ENCODE data around the gene SPINT1. TPM values are rescaled to one million over a fixed set of nuclear protein-coding genes. Genes with fewer than 3 reads are reported as not detected.

SPINT1 gene
- total RNA-seq, 1 donor from 2014 or later, result 1.5 TPM

- peak in 1 of 2 donors; percentile 71 for DNase-seq (ENCODE audit: low spot score in 2 of 2)
- Histone ChIP-seq H3K27me3 (no peaks in the 10 kb centered on the region), H3K9me3 (no peaks in the 10 kb centered on the region), H3K4me1 (peaks cover 0 to 2% of the 10 kb centered on the region in 2 donors), H3K36me3 (no peaks in the 10 kb centered on the region), H3K4me3 (peak within 1 kb of the TSS; percentile 58 to 73), H3K27ac (no peak within 1 kb of the TSS)
- intact Hi-C loops (cut with DNase I), result no loop called here
- TF ChIP-seq CTCF (IDR thresholded peaks at IDR 0.05), result peak in 2 of 3 experiments; percentile 8 to 30
Measured at GRCh38 chr15:40873694-40874561, 30.1 kb downstream of the SPINT1 start, which contains the start of gene RHOV. RHOV (minus strand) TSS chr15:40874234; CDS start chr15:40874139, 95 bp downstream.

GRCh38 chr15:40875991-40876730 is 32.3 kb downstream of the SPINT1 start:
- peaks cover 0 to 2% of the 10 kb centered on the region in 2 donors for H3K4me1 ChIP-seq
- H3K36me3 ChIP-seq, result no peaks in the 10 kb centered on the region
- no peak for TF ChIP-seq CTCF (IDR thresholded peaks at IDR 0.05)
- DNase-seq (ENCODE audit: low spot score in 2 of 2), result no peak
- H3K27ac ChIP-seq, result no peak overlapping the region
- no peak overlapping the region for H3K4me3 ChIP-seq
- no peaks in the 10 kb centered on the region for H3K9me3 ChIP-seq
- intact Hi-C loops (cut with DNase I), result no loop called here
- no peaks in the 10 kb centered on the region for H3K27me3 ChIP-seq

GRCh38 chr15:40877694-40878093 is 33.8 kb downstream of the SPINT1 start:
- Histone ChIP-seq H3K4me1 (peaks cover 0 to 2% of the 10 kb centered on the region in 2 donors), H3K27me3 (no peaks in the 10 kb centered on the region), H3K36me3 (no peaks in the 10 kb centered on the region), H3K9me3 (no peaks in the 10 kb centered on the region), H3K27ac (no peak overlapping the region), H3K4me3 (no peak overlapping the region)
- intact Hi-C loops (cut with DNase I), result no loop called here
- DNase-seq (ENCODE audit: low spot score in 2 of 2), result no peak
- no peak for TF ChIP-seq CTCF (IDR thresholded peaks at IDR 0.05)

- H3K9me3 ChIP-seq, result no peaks in the 10 kb centered on the region
- no peak overlapping the region for H3K27ac ChIP-seq
- no peak for TF ChIP-seq CTCF (IDR thresholded peaks at IDR 0.05)
- H3K4me1 ChIP-seq, result peaks cover 0 to 2% of the 10 kb centered on the region in 2 donors
- no peak for DNase-seq (ENCODE audit: low spot score in 2 of 2)
- H3K27me3 ChIP-seq, result no peaks in the 10 kb centered on the region
- H3K4me3 ChIP-seq, result no peak overlapping the region
- H3K36me3 ChIP-seq, result no peaks in the 10 kb centered on the region
- intact Hi-C loops (cut with DNase I), result no loop called here
Measured at GRCh38 chr15:40878785-40879184, 34.9 kb downstream of the SPINT1 start.

- no peak for TF ChIP-seq CTCF (IDR thresholded peaks at IDR 0.05)
- no peaks in the 10 kb centered on the region for H3K9me3 ChIP-seq
- no peaks in the 10 kb centered on the region for H3K4me1 ChIP-seq
- intact Hi-C loops (cut with DNase I), result no loop called here
- H3K4me3 ChIP-seq, result no peak overlapping the region
- no peak overlapping the region for H3K27ac ChIP-seq
- H3K27me3 ChIP-seq, result no peaks in the 10 kb centered on the region
- no peaks in the 10 kb centered on the region for H3K36me3 ChIP-seq
- no peak for DNase-seq (ENCODE audit: low spot score in 2 of 2)
Measured at GRCh38 chr15:40879609-40880008, 35.8 kb downstream of the SPINT1 start.

All from ascending aorta (tissue), 2 donors.